G401 (cell line): ENCODE data around the gene STX1B. TPM values are rescaled to one million over a fixed set of nuclear protein-coding genes. Genes with fewer than 3 reads are reported as not detected.

Source experiments
- DNase-seq: peaks from one replicate; pipeline ENCODE4 v3.0.0-alpha.2; 2015; ENCODE audit warnings: low spot score
- in situ Hi-C: cut with HindIII; loops from 2 replicates; pipeline ENCODE4 v1.10.0; 2016; ENCODE audit warnings: low sequenced_read_pairs, mixed read lengths
- total RNA-seq: library from RNA; depleted of rRNA; stranded (reverse); fragments of >200 nt; shearing (Covaris generic); gene quantifications from 2 replicates; pipeline ENCODE4 v1.2.3, GENCODE V29; 2014

STX1B gene
- total RNA-seq, 1 experiment from 2014 or later: 0.37 TPM

DNA sequence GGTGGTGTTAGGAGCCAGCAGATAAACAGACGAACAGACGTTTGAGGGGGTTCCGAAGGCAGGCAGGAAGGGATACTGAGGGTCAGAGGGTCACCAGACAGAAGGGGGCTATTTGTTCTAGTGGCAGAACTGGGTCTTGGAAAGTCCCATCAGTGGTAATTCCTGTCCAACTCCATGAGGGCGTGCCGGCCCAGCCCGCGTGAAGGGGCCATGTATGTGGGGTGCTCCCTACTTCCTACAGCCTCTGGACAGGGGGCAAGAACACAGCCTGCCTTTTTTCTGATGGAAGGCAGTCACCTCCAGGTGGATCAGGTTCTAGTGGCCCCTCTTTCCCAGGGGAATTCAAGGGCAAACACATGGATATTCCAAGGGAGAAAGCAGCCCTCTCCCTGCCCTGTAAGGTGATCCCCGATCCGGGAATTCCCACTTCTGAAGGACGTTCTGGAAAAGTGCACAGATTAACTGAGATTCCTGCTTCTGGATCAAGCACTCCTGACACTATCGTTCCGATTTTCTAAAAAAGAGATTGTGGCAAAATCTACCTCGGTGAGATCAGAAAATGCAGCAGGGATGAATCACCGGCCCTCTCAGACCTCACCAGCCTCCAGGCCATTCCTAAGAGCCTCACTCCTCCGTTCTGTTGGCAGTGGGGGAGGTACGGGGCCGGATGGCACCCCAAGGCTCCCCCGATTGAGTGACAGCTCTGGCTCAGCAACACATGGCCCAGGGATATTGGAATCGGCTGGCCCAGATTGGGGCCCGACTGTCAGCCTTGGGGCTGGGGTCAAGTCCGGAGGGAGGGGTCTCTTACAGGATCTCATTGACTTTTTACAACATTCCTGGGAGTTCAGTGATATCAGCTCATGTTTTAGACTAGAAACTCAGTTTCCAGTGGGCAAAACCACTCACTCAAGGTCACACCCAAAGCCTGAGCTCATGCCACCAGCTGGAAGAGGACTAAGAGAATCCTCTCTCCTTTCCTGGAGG, 12.4 kb downstream of the STX1B start:
- in situ Hi-C loops: no loop called here
- no peak for DNase-seq

DNA sequence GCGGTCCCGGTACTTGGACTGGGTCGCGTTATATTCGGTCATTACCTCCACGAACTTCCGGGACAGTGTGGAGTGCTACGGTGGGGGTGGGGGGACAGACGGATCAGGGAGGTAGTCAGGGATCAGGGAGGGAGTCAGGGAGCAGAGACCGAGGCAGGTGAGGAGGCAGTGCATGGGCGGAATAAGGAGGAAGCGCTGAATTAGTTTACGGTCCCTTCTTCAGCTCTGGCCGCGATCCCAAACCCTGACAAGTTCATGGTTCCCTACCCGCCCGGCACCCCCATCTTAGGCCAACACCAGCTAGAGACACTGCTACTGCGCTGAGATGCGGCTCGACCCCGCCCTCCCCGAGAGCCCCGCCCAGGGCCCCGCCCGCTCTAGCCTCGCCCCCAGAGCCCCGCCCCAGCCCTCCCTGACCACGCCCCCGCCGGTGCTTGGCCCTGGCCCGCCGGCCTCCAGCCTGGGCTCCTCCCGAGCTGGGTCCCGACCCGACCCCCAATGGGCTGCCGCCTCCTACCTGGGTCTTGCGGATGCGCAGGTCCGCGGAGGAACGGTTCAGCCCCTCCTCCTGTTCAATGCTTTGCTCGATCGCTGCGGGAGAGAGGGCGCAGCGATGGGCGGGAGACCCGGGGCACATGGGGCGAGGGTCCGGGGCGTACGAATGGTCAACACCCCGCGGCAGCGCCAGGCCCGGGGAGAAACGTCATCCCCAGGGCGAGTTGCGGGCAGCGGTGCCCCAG, 13.3 kb downstream of the STX1B start:
- in situ Hi-C loops: no loop called here
- peak; percentile 70 for DNase-seq

DNA sequence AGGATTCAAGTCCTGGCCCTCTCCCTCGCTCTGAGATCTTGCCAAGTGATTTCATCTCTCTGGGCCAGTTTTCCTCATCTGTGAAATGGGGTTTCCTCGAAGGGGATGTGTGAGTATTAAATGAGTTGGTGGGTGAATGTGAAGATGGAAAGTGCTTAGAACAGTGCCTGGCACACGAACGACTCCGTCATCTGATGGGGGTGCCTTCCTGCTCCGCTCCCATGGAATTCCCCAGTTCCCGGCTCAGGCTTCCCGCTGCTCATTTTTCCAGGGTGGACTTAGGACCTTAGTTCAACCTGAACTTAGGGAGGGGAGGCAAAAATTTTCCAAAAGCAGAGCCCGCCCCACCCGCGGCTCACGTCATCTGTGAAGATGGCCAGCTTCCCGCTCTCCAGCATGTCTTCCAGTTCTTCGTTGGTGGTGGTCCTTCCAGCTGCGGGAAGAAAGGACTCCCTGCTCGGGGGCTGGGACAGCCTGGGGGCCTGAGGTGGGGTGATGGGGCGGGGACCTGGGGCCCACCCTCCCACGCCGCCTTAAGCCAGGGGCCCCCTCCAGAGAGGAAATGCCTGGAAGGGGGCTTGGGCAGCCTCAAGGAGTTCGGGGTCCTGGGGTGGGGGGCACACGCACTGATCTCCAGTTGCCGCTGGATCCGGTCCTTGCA, 14.0 kb downstream of the STX1B start:
- in situ Hi-C loops: no loop called here
- no peak for DNase-seq

DNA sequence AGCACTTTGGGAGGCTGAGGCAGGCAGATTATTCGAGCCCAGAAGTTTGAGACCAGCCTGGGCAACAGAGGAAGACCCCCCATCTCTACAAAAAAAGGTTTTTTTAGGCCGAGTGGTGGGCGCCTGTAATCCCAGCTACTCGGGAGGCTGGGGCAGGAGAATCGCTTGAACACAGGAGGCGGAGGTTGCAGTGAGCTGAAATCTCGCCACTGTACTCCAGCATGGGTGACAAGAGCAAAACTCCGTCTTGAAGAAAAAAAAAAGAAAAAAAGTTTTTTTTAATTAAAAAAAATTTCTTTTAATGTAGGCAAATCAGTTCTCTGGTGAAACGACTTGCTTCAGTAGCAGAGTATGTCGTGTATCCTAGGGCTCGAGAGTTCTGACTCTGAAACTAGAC, 14.5 kb downstream of the STX1B start:
- in situ Hi-C loops: no loop called here
- DNase-seq: no peak

DNA sequence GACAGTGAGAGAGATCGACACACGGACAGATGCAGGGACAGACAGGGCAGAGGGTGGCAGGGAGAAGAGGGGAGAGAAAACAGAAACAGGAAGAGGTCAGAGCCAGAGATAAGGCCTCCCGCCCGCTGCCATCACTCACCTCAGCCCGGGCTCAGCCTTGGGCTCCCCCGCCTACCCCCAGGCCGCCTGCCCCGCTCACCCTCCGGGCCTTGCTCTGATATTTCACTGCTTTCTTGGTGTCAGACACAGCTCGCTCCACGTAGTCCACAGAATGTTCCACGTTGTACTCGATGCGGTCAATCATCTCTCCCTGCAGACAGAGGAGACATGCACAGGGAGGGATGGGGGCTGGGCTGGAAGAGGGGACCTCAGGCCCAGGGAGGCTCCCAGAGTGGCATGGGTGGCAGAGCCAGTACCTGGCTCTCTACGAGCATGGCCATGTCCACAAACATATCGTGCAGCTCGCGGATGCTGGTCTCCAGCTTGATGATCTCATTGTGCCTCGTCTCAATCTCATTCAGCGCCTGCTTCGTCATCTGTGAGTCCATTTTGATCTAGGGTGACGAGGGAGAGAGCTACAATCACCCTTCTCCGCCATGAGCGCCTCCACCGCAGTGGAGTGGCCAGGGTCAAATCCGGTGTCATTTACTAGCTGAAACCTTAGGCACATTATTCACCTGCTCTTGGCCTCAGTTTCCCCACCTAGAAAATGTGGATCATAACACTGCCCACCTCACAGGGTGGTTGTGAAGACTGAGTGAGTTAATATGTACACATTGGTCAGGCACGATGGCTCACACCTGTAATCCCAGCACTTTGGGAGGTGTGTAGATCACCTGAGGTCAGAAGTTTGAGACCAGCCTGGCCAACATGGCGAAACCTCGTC, 17.3 kb downstream of the STX1B start:
- no peak for DNase-seq
- in situ Hi-C loops: no loop called here

DNA sequence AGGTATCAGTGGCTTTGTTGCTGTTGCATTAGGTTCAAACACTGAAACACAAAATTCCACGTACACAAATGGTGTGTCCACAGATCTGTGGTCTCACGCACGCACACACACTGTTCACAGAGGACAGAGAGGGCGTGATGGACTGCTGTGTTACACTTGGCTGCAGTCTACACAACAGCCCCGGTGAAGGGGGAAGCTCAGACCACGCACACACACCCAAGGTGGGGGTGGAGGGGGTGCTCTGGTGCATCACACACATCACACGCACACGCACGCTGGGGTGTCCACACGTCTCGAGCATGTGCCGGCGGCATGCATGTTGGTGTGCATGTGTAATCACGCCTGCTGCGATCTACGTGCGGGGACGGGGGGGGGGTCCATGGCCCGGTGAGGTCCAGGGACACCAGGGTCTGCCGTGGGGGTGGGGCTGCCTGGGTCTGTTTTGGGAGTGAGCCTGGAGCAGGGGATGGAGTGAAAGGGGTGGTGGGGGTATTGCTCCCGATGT, 18.1 kb downstream of the STX1B start:
- in situ Hi-C loops: no loop called here
- DNase-seq: no peak

DNA sequence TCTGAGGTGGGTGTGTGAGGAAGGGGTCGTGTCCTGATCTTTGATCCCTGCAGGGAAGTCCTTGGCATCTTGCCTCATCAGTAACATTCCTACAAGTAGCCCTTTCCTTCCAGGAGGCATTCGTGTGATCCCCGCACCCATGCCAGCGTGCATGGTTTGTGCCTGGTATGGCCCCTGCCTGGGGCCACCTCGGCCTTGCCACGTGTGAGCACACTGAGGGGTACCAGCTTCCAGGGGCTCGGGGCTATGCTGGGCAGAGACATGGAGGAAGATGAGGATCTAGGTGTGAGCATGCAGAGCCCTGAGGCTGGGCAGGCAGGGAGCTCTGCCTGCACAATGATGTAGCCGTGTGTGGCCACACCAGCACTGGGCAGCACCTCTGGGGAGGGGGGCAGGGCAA, 19.4 kb downstream of the STX1B start:
- DNase-seq: no peak
- in situ Hi-C loops: no loop called here

DNA sequence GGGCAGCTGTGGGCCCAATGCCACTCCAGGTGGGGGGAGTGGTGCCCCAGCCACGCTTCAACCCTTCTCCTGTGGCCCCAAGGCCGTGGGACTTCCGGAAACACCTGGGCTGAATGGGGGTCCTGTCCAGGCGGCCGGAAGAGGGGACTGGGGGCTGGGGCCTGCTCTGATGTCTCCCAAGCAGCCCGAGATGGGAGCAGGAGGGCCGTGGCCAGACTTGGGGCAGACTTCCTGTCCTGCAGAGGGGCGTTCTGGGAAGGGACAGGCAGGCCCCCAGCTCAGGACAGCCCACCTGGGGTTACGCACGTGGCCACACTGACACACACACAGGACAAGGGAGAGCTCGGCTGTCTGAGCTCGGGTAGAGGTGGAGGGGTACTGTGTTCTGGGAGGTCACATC, 20.3 kb downstream of the STX1B start:
- DNase-seq: no peak
- in situ Hi-C loops: no loop called here

DNA sequence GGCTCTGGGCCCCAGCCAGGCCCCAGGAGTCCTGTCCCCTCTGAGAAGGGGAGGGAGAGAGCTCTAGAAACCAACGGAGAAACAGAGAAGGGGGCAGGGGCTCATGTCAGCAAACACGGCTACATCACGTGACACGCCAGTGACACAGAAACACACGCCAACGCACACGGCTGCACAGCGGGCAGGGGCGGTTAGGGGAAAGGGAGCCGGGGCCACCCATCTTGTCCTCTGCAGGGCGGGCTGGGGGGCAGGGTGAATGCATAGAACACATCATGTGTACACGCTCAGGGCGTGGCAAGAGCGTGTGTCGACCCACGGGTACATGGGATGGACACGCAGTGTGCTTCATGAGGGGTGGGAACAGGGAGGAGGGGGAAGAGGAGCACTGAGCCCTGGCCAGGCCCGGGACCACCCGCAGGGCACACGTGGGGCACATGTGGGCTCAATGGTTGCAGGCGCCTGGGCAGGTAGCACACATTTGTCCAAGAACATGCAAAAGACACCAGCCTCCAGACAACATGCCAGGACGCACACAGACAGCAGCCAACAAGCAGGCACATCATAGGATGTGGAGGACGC, 20.9 kb downstream of the STX1B start:
- in situ Hi-C loops: no loop called here
- no peak for DNase-seq

DNA sequence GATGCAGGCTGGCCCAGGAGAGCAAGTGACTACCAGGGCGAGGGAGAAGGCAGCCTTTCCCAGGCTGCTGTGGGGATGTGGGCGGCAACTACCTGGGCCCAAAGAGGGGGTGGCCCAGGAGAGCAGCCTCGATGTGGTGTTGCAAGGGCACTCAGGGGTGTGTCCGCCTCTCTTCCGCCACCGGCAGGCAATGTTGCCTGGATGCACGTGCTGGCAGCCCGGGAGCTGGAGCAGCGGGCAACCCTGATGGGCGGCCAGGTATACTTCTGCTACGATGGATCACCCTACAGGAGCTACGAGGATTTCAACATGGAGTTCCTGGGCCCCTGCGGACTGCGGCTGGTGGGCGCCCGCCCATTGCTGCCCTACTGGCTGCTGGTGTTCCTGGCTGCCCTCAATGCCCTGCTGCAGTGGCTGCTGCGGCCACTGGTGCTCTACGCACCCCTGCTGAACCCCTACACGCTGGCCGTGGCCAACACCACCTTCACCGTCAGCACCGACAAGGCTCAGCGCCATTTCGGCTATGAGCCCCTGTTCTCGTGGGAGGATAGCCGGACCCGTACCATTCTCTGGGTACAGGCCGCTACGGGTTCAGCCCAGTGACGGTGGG, 22.8 kb downstream of the STX1B start:
- in situ Hi-C loops: no loop called here

DNA sequence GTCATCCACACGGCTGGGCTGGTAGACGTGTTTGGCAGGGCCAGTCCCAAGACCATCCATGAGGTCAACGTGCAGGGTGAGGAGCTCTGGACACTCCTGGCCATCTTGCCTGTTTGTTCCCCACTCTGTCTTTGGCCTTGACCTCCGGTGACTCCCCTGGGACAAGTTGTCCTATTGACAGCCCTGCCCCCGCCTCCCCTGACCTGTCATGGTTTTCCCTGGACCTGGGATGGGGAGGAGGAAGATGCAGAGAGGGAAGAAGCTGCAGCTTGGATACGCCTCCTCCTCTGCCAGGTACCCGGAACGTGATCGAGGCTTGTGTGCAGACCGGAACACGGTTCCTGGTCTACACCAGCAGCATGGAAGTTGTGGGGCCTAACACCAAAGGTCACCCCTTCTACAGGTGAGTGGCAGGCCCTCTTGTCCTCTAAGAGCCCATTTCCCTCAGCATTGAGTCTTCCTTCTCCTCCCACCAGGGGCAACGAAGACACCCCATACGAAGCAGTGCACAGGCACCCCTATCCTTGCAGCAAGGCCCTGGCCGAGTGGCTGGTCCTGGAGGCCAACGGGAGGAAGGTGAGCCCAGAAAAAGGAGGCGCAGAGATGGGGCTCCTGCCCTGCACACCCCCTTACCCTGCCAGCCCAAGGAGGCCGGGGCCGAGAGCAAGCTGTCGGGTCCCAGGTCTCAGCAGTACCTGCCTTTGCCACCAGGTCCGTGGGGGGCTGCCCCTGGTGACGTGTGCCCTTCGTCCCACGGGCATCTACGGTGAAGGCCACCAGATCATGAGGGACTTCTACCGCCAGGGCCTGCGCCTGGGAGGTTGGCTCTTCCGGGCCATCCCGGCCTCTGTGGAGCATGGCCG, 24.1 kb downstream of the STX1B start:
- DNase-seq: no peak
- in situ Hi-C loops: no loop called here

More for the DNA sequence above, 22.8 kb downstream of the STX1B start:
- no peak for DNase-seq

DNA sequence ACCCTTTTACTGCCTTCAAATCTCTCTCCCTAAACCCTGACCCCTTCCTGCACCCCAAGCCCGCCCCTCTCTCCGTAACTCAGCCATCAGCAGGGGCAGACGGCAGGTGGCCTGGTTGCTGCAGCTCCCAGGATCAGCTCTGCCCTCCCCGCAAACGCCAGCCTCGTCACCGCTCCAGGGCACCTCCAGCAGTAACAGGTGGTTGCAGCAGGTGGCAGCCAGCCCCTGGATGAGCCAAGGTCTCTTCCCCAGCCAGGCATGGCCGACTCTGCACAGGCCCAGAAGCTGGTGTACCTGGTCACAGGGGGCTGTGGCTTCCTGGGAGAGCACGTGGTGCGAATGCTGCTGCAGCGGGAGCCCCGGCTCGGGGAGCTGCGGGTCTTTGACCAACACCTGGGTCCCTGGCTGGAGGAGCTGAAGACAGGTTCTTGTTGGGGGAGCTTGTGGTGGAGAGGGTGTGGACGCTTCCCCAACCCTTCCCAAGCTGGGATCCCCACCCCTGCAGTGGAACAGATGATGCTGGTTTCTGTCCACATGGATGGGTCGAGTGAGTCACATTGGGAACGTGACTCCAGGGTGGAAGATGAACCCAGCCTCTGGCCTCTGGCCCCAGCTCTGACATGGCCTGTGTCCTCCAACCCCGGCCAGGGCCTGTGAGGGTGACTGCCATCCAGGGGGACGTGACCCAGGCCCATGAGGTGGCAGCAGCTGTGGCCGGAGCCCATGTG, 24.9 kb downstream of the STX1B start:
- in situ Hi-C loops: no loop called here
- DNase-seq: peak; percentile 69

DNA sequence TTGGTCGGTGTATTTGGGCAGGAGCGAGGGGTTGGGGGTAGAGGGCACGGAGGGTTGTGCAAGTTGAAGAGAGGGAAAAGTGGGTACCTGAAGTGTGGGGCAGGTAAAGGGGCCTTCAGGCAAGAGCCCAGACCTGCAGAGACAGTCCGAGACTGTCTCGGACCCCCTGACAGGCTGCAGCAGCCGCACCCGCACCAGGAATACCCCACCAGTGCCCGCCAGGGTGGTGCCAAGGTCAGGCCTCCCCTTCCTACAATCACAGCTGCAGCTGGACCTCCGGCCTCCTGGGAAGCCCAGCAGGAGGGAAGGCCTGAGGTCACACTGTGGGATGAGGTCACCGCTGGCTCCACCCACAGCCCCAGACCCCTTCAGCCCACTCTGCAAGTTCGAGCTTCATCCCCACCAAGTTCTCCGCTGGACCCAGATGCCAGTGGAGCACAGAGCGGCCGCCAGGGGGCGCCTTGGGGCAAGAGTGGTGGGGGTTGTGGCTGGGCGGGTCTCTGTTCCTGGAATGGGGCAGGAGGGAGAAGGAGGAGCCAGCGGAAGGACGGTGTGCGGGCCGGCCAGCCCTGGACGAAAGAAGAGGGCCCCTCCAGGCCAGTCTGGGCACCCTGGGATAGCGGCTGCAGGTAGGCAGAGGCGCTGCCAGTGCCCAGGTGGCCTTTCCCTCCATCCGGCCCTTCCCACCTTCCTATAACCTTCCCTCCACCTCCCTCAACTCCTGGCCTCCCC, 25.6 kb downstream of the STX1B start, which contains the start of gene HSD3B7:
HSD3B7 (plus strand) TSS at position 539 of the 732 bp plus-strand sequence. CDS start 452 bp downstream, outside the sequence.
- in situ Hi-C loops: no loop called here

DNA sequence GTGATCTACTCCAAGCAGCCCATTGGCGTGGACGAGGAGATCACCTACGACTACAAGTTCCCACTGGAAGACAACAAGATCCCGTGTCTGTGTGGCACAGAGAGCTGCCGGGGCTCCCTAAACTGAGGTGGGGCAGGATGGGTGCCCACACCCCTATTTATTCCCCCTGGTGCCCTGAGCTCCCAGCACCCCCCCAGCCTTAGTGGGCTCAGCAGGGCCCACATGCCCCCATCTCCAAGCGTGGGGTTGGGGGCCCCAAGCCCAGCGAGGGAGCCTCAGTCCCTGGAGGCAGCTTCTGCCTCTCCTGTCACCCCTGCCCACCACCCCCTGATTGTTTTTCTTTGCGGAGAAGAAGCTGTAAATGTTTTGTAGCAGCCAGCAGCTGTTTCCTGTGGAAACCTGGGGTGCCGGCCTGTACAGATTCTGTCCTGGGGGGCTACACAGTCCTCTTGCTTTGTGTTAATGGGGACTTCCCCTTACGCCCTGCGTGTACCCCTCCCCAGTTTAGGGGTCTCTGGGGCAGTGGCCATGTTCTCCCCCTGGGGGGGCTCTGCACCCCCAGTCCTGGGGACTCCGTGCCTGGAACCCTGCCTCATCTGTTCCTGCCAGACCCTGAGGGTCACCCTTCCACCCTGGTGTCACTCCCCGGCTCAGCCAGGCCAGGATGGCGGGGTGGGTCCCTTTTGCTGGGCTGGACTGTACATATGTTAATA, 26.4 kb downstream of the STX1B start:
- in situ Hi-C loops: no loop called here

More for the DNA sequence above, 25.6 kb downstream of the STX1B start, which contains the start of gene HSD3B7:
- peak; percentile 78 for DNase-seq

DNA sequence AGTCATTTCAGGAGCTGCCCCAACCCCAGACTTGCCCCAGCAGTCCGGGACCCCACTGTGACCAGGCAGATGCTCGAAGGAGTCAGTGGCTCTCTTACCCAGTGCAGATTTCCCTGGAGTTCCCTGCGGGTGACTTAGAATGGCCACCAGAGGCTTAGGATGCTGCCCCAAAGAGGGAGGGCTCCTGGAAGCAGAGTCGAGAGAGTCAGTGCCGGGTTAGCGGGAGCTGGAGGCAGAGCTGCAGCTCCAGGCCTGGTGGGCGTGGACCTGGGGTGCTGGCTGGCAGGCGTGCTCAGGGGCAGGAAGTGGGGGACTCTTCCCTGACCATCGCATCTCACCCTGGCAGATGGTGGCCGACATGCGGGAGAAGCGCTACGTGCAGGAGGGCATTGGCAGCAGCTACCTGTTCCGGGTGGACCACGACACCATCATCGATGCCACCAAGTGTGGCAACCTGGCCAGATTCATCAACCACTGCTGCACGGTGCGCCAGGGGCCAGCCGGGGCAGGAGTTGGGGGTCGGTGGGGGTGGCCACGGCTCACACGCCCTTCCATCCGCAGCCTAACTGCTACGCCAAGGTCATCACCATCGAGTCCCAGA, 27.0 kb downstream of the STX1B start:
- in situ Hi-C loops: no loop called here
- no peak for DNase-seq

More for the DNA sequence above, 26.4 kb downstream of the STX1B start:
- DNase-seq: no peak
